Mammary epithelial cell (primary cell): ENCODE measurements around the gene CHN2.

Experiments
- EZH2 ChIP-seq: IDR thresholded peaks from 2 replicates; pipeline ENCODE4 v1.6.1; 2012; ENCODE audit warnings: low read length, inconsistent platforms, borderline replicate concordance
- TF ChIP-seq, protein P1 (sequence below), 2 donors: IDR thresholded peaks in 1 of 2; conservative IDR thresholded peaks in 1 of 2; 2 replicates each; pipeline ENCODE4 v1.5.1; 2011 to 2012; ENCODE audit warnings: inconsistent platforms in 2 of 2, low read length in 2 of 2, mild to moderate bottlenecking in 2 of 2, control low read depth in 1 of 2, low read depth in 1 of 2; ENCODE audit not compliant: insufficient read depth in 1 of 2; ENCODE audit errors: extremely low read depth in 1 of 2

- TF ChIP-seq, protein P1, sequence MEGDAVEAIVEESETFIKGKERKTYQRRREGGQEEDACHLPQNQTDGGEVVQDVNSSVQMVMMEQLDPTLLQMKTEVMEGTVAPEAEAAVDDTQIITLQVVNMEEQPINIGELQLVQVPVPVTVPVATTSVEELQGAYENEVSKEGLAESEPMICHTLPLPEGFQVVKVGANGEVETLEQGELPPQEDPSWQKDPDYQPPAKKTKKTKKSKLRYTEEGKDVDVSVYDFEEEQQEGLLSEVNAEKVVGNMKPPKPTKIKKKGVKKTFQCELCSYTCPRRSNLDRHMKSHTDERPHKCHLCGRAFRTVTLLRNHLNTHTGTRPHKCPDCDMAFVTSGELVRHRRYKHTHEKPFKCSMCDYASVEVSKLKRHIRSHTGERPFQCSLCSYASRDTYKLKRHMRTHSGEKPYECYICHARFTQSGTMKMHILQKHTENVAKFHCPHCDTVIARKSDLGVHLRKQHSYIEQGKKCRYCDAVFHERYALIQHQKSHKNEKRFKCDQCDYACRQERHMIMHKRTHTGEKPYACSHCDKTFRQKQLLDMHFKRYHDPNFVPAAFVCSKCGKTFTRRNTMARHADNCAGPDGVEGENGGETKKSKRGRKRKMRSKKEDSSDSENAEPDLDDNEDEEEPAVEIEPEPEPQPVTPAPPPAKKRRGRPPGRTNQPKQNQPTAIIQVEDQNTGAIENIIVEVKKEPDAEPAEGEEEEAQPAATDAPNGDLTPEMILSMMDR (conservative IDR thresholded peaks at IDR 0.05 in 1 of 2, IDR thresholded peaks at IDR 0.05 in 1 of 2; ENCODE audit: extremely low read depth in 1 of 2, insufficient read depth in 1 of 2, low read depth in 1 of 2, low read length in 2 of 2): no peak
- TF ChIP-seq EZH2: no peak
Measured at GRCh38 chr7:29346231-29346978, 151.8 kb downstream of the CHN2 start.
